ENCODE results near the gene GRIA3. TPM values are rescaled to one million over a fixed set of nuclear protein-coding genes. Genes with fewer than 3 reads are reported as not detected.

Gene GRIA3
- total RNA-seq, 1 experiment from 2014 or later, result not detected

DNA sequence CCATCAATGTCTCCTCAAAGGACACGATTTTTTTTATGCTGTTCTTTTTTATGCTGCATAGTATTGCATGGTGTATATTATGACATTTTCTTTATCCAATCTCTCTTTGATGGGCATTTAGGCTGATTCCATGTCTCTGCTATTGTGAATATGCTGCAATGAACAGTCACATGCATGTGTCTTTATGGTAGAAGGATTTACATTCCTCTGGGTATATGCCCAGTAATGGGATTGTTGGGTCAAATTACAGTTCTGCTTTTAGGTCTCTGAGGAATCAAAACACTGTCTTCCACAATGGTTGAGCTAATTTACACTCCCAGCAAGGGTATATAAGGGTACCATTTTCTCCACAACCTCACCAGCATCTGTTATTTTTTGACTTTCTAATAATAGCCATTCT is 113.9 kb downstream of the GRIA3 start:
- Histone ChIP-seq H3K27me3 (replicated peaks; ENCODE audit: insufficient read depth, low read depth, low read length, poor library complexity) (no peaks in the 10 kb centered on the region), H3K36me3 (ENCODE audit: insufficient read depth, low read length, poor library complexity, severe bottlenecking) (no peaks in the 10 kb centered on the region), H3K27ac (ENCODE audit: low read depth, low read length, poor library complexity, severe bottlenecking) (no peak overlapping the region), H3K4me1 (ENCODE audit: insufficient read depth, low read length, poor library complexity, severe bottlenecking) (no peaks in the 10 kb centered on the region), H3K4me3 (ENCODE audit: low read depth, low read length, poor library complexity, severe bottlenecking) (no peak overlapping the region), H3K9me3 (ENCODE audit: low read depth, low read length, poor library complexity, severe bottlenecking) (no peaks in the 10 kb centered on the region)
- no TSS peak for BruUV-seq (replicated peaks)
- TF ChIP-seq EZH2 (IDR thresholded peaks at IDR 0.05; ENCODE audit: borderline replicate concordance, low read depth, low read length, poor library complexity, severe bottlenecking), result no peak
- TF ChIP-seq, protein P1, sequence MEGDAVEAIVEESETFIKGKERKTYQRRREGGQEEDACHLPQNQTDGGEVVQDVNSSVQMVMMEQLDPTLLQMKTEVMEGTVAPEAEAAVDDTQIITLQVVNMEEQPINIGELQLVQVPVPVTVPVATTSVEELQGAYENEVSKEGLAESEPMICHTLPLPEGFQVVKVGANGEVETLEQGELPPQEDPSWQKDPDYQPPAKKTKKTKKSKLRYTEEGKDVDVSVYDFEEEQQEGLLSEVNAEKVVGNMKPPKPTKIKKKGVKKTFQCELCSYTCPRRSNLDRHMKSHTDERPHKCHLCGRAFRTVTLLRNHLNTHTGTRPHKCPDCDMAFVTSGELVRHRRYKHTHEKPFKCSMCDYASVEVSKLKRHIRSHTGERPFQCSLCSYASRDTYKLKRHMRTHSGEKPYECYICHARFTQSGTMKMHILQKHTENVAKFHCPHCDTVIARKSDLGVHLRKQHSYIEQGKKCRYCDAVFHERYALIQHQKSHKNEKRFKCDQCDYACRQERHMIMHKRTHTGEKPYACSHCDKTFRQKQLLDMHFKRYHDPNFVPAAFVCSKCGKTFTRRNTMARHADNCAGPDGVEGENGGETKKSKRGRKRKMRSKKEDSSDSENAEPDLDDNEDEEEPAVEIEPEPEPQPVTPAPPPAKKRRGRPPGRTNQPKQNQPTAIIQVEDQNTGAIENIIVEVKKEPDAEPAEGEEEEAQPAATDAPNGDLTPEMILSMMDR (conservative IDR thresholded peaks at IDR 0.05; ENCODE audit: low read depth, low read length), result no peak
- intact Hi-C loops (cut with micrococcal nuclease; ENCODE audit: unreplicated experiment), result no loop called here
- DNase-seq (ENCODE audit: low spot score), result no peak
- POLR2A ChIA-PET (ENCODE audit: low non-redundant PET), result no interaction called here
- CTCF ChIA-PET, result no interaction called here

DNA sequence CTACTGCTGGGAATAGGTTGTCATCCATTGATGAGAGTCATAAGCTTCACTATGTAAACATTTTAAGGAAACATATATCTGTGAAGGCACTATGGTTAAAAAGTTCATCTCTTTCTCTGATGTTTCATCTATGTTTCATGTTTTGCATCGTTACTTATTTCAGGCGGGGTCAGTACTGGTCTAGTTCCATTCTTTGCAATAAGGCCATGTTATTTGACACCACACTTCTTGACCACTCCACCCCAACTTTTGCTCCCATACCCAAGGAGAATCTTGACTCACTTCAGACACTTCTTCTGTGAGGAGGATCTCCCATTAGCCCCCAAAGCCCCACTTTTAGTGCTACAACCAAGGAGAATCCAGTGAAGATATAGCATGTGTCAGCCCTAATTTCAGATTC is 119.4 kb downstream of the GRIA3 start:
- no peaks in the 10 kb centered on the region for H3K4me1 ChIP-seq (ENCODE audit: insufficient read depth, low read length, poor library complexity, severe bottlenecking)
- no peak overlapping the region for H3K27ac ChIP-seq (ENCODE audit: low read depth, low read length, poor library complexity, severe bottlenecking)
- no peaks in the 10 kb centered on the region for H3K9me3 ChIP-seq (ENCODE audit: low read depth, low read length, poor library complexity, severe bottlenecking)
- BruUV-seq (replicated peaks), result no TSS peak
- H3K4me3 ChIP-seq (ENCODE audit: low read depth, low read length, poor library complexity, severe bottlenecking), result no peak overlapping the region
- ChIA-PET CTCF (no interaction called here), POLR2A (ENCODE audit: low non-redundant PET) (no interaction called here)
- no peaks in the 10 kb centered on the region for H3K36me3 ChIP-seq (ENCODE audit: insufficient read depth, low read length, poor library complexity, severe bottlenecking)
- DNase-seq (ENCODE audit: low spot score), result no peak
- TF ChIP-seq, protein P1 (conservative IDR thresholded peaks at IDR 0.05; ENCODE audit: low read depth, low read length), result no peak
- no peak for TF ChIP-seq EZH2 (IDR thresholded peaks at IDR 0.05; ENCODE audit: borderline replicate concordance, low read depth, low read length, poor library complexity, severe bottlenecking)
- intact Hi-C loops (cut with micrococcal nuclease; ENCODE audit: unreplicated experiment), result no loop called here
- H3K27me3 ChIP-seq (replicated peaks; ENCODE audit: insufficient read depth, low read depth, low read length, poor library complexity), result no peaks in the 10 kb centered on the region

DNA sequence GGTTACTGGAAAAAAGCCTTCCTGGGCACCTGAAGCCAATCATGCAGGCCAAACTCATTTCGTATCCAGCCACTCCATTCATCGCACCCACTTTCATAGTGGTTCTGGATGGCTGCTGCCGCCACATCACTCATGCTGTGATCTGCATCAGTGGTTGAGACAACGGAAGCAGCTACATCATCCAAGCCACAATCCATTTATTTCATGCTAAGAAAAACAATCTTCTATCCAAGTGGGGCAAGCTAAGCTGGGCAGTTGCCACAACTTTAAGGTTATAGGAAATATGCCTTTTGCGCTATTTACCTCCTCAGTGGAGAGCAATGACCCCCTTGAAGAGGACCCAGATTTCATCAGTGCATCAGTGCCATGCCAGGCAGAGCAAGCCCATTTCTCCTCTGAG is 124.6 kb downstream of the GRIA3 start:
- BruUV-seq (replicated peaks), result no TSS peak
- no peaks in the 10 kb centered on the region for H3K36me3 ChIP-seq (ENCODE audit: insufficient read depth, low read length, poor library complexity, severe bottlenecking)
- TF ChIP-seq, protein P1 (conservative IDR thresholded peaks at IDR 0.05; ENCODE audit: low read depth, low read length), result no peak
- TF ChIP-seq EZH2 (IDR thresholded peaks at IDR 0.05; ENCODE audit: borderline replicate concordance, low read depth, low read length, poor library complexity, severe bottlenecking), result no peak
- no peak overlapping the region for H3K4me3 ChIP-seq (ENCODE audit: low read depth, low read length, poor library complexity, severe bottlenecking)
- DNase-seq (ENCODE audit: low spot score), result no peak
- H3K4me1 ChIP-seq (ENCODE audit: insufficient read depth, low read length, poor library complexity, severe bottlenecking), result no peaks in the 10 kb centered on the region
- intact Hi-C loops (cut with micrococcal nuclease; ENCODE audit: unreplicated experiment), result no loop called here
- no peak overlapping the region for H3K27ac ChIP-seq (ENCODE audit: low read depth, low read length, poor library complexity, severe bottlenecking)
- POLR2A ChIA-PET (ENCODE audit: low non-redundant PET), result no interaction called here
- CTCF ChIA-PET, result no interaction called here
- no peaks in the 10 kb centered on the region for H3K27me3 ChIP-seq (replicated peaks; ENCODE audit: insufficient read depth, low read depth, low read length, poor library complexity)
- no peaks in the 10 kb centered on the region for H3K9me3 ChIP-seq (ENCODE audit: low read depth, low read length, poor library complexity, severe bottlenecking)
